GM21619 (cell line): ENCODE measurements around the gene SEC31A.

Experiments used
- ATAC-seq: cut with Tn5 transposase; IDR thresholded peaks from one replicate; pipeline ENCODE4 v1.9.1; 2021; ENCODE audit not compliant: unreplicated experiment

Gene SEC31A

DNA sequence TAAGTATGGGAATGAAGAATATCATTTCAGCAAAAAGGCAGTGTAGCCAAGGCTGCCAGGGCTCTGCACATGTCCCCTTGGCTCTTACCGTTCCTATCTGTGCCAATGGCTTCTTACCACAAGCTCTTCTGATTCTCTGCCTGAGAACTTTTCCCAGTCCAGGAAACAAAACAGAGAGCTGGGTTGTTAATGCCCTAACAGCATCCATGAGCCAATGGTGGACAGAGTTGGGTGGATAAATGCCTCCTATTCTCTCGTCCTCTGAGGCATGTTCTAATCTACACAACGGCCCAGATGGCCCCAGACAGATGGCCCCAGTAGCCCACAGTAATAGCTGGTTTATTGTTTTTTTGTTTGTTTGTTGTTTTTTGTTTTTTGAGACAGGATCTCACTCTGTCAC is 120.3 kb downstream of the SEC31A start:
- ATAC-seq, result no peak
